H9 (cell line): Measurements from ENCODE around the gene CMSS1. TPM values are rescaled to one million over a fixed set of nuclear protein-coding genes. Genes with fewer than 3 reads are reported as not detected.

Experiments used
- DNase-seq: peaks from one replicate; pipeline ENCODE4 v3.0.0-alpha.2; 2017
- H2AFZ ChIP-seq: one replicate; pipeline ENCODE4 v1.6.1; 2013; ENCODE audit warnings: mild to moderate bottlenecking, low read length, control low read depth, moderate library complexity
- H2AK5ac ChIP-seq: 2 replicates; pipeline ENCODE4 v1.6.1; 2013; ENCODE audit warnings: low read length, control low read depth, mixed read lengths; ENCODE audit not compliant: insufficient read length
- H2BK120ac ChIP-seq: one replicate; pipeline ENCODE4 v1.6.1; 2013; ENCODE audit warnings: low read depth, mild to moderate bottlenecking, low read length, control low read depth, inconsistent platforms; ENCODE audit not compliant: poor library complexity, severe bottlenecking
- H2BK12ac ChIP-seq: 2 replicates; pipeline ENCODE4 v1.6.1; 2013; ENCODE audit warnings: low read length, control low read depth, mixed read lengths, low read depth; ENCODE audit not compliant: insufficient read length
- H2BK15ac ChIP-seq: 2 replicates; pipeline ENCODE4 v1.6.1; 2013; ENCODE audit warnings: low read depth, low read length, control low read depth
- H2BK20ac ChIP-seq: one replicate; pipeline ENCODE4 v1.6.1; 2013; ENCODE audit warnings: low read depth, mild to moderate bottlenecking, low read length, control low read depth, inconsistent platforms; ENCODE audit not compliant: poor library complexity, severe bottlenecking
- H2BK5ac ChIP-seq: 2 replicates; pipeline ENCODE4 v1.6.1; 2013; ENCODE audit warnings: low read length, control low read depth, mixed read lengths; ENCODE audit not compliant: insufficient read length
- H3K14ac ChIP-seq: 2 replicates; pipeline ENCODE4 v1.6.1; 2013; ENCODE audit warnings: low read length, control low read depth; ENCODE audit not compliant: insufficient read depth
- H3K18ac ChIP-seq: 2 replicates; pipeline ENCODE4 v1.6.1; 2013; ENCODE audit warnings: low read depth, mild to moderate bottlenecking, mixed read lengths, low read length, control low read depth; ENCODE audit not compliant: insufficient read length
- H3K23ac ChIP-seq: 2 replicates; pipeline ENCODE4 v1.6.1; 2013; ENCODE audit warnings: low read length, control low read depth, mixed read lengths, low read depth; ENCODE audit not compliant: insufficient read length
- H3K23me2 ChIP-seq: 2 replicates; pipeline ENCODE4 v1.6.1; 2013; ENCODE audit warnings: low read depth, mild to moderate bottlenecking, mixed read lengths, low read length, control low read depth; ENCODE audit not compliant: insufficient read length, poor library complexity, severe bottlenecking
- H3K27ac ChIP-seq: 2 replicates; pipeline ENCODE4 v1.5.1; 2013; ENCODE audit warnings: low read length, control low read depth, mixed read lengths, low read depth; ENCODE audit not compliant: insufficient read length
- H3K27me3 ChIP-seq: 2 replicates; pipeline ENCODE4 v1.6.1; 2013; ENCODE audit warnings: low read length, control low read depth, inconsistent platforms; ENCODE audit not compliant: insufficient read depth
- H3K4ac ChIP-seq: 2 replicates; pipeline ENCODE4 v1.6.1; 2013; ENCODE audit warnings: low read depth, mild to moderate bottlenecking, control low read depth, inconsistent platforms, low read length, moderate library complexity
- H3K4me1 ChIP-seq: 2 replicates; pipeline ENCODE4 v1.6.1; 2013; ENCODE audit warnings: low read length, control low read depth, inconsistent platforms; ENCODE audit not compliant: insufficient read depth
- H3K4me2 ChIP-seq: 2 replicates; pipeline ENCODE4 v1.6.1; 2013; ENCODE audit warnings: low read length, control low read depth, mixed read lengths; ENCODE audit not compliant: insufficient read length, insufficient read depth
- H3K56ac ChIP-seq: 2 replicates; pipeline ENCODE4 v1.6.1; 2013; ENCODE audit warnings: low read depth, mild to moderate bottlenecking, mixed read lengths, low read length, control low read depth; ENCODE audit not compliant: insufficient read length
- H3K79me1 ChIP-seq: 2 replicates; pipeline ENCODE4 v1.6.1; 2013; ENCODE audit warnings: low read depth, mild to moderate bottlenecking, moderate library complexity, low read length, control low read depth, inconsistent platforms; ENCODE audit not compliant: insufficient read depth, poor library complexity, severe bottlenecking
- H3K79me2 ChIP-seq: 2 replicates; pipeline ENCODE4 v1.6.1; 2013; ENCODE audit warnings: low read length, control low read depth, inconsistent platforms; ENCODE audit not compliant: insufficient read depth
- H3K9ac ChIP-seq: 2 replicates; pipeline ENCODE4 v1.6.1; 2013; ENCODE audit warnings: low read length, control low read depth, mixed read lengths; ENCODE audit not compliant: insufficient read length; ENCODE audit errors: extremely low read depth
- H3K9me3 ChIP-seq: one replicate; pipeline ENCODE4 v1.6.1; 2013; ENCODE audit warnings: low read depth, low read length, inconsistent platforms; ENCODE audit not compliant: control insufficient read depth
- H3T11ph ChIP-seq: one replicate; pipeline ENCODE4 v1.6.1; 2013; ENCODE audit warnings: mild to moderate bottlenecking, low read length, control low read depth, inconsistent platforms
- H4K20me1 ChIP-seq: one replicate; pipeline ENCODE4 v1.6.1; 2013; ENCODE audit not compliant: control insufficient read depth, insufficient read length, insufficient read depth
- H4K5ac ChIP-seq: 2 replicates; pipeline ENCODE4 v1.6.1; 2013; ENCODE audit warnings: low read depth, mild to moderate bottlenecking, mixed read lengths, low read length, control low read depth; ENCODE audit not compliant: insufficient read length
- H4K8ac ChIP-seq: replicated peaks from 2 replicates; pipeline ENCODE4 v1.6.1; 2013; ENCODE audit warnings: low read length, control low read depth, mixed read lengths, low read depth; ENCODE audit not compliant: insufficient read length
- H4K91ac ChIP-seq: 2 replicates; pipeline ENCODE4 v1.6.1; 2013; ENCODE audit warnings: low read depth, mild to moderate bottlenecking, moderate library complexity, mixed read lengths, low read length, control low read depth; ENCODE audit not compliant: insufficient read length
- H3K27ac Mint-ChIP-seq, 3 experiments: 2 replicates in 2 of 3; 3 replicates in 1 of 3; pipeline ENCODE4 v1.8.0; 2020 to 2021; ENCODE audit warnings: mixed read lengths in 3 of 3, mild to moderate bottlenecking in 1 of 3, moderate library complexity in 1 of 3
- H3K27me3 Mint-ChIP-seq: 2 replicates; pipeline ENCODE4 v1.8.0; 2021; ENCODE audit warnings: low read depth, mild to moderate bottlenecking, moderate library complexity, mixed read lengths
- H3K36me3 Mint-ChIP-seq, 3 experiments: 2 replicates in 2 of 3; 3 replicates in 1 of 3; pipeline ENCODE4 v1.8.0; 2020 to 2021; ENCODE audit warnings: low read depth in 3 of 3, mixed read lengths in 3 of 3; ENCODE audit not compliant: insufficient read depth in 1 of 3
- H3K4me1 Mint-ChIP-seq, 2 experiments: 2 replicates each; pipeline ENCODE4 v1.8.0; 2020; ENCODE audit warnings: mixed read lengths in 2 of 2
- H3K4me3 Mint-ChIP-seq, 2 experiments: 2 replicates in 1 of 2; 3 replicates in 1 of 2; pipeline ENCODE4 v1.8.0; 2020 to 2021; ENCODE audit warnings: mild to moderate bottlenecking in 2 of 2, mixed read lengths in 2 of 2, moderate library complexity in 1 of 2
- H3K9me3 Mint-ChIP-seq, 2 experiments: 2 replicates in 1 of 2; 3 replicates in 1 of 2; pipeline ENCODE4 v1.8.0; 2020; ENCODE audit warnings: mild to moderate bottlenecking in 2 of 2, mixed read lengths in 2 of 2, moderate library complexity in 1 of 2
- WGBS: extraction: QIAGEN DNeasy Blood & Tissue Kit; methylation state at CpG from one replicate; pipeline ENCODE4 v1.1.7; 2013; ENCODE audit warnings: missing lambda C conversion rate, low lambda C conversion rate, mixed read lengths; ENCODE audit not compliant: insufficient read length; ENCODE audit errors: extremely low coverage; 5-methylcytosine and 5-hydroxymethylcytosine counted together
- total RNA-seq: library from RNA; stranded (reverse); gene quantifications from 2 replicates; pipeline ENCODE4 v1.2.1, GENCODE V29; 2021
- TF ChIP-seq, protein P1 (sequence below): fragments of 200-600 bp; sonication (generic); conservative IDR thresholded peaks from 3 replicates; pipeline ENCODE4 v1.8.0; 2021; ENCODE audit warnings: antibody characterized with exemption, mild to moderate bottlenecking

The CMSS1 gene
- total RNA-seq, 1 experiment from 2014 or later: 61.8 TPM

DNA sequence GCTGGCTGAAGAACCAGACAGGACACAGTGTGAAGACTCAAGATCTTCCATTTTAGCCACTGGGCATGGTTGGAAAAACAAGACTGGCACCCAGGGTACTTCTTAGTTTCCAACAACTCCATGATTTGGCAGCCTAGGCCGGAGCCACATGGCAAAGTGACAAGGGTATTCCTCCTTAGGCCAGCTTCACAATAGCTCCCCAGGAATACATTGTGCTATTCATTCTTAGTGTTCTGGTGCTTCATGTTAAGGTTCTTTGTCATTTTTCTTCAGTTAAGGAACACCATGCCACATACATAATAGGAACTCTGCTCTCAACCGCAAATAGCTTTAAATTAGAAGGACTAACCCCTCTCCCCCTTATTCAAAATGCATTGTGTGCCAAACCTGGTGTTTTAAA is 304.7 kb downstream of the CMSS1 start:
- peaks cover 16 to 18% of the 10 kb centered on the region in 2 experiments for H3K4me1 Mint-ChIP-seq
- Histone ChIP-seq H3K18ac (no peak overlapping the region), H3K56ac (no peak overlapping the region), H2AK5ac (no peak overlapping the region), H3K9me3 (no peaks in the 10 kb centered on the region), H3K79me2 (no peaks in the 10 kb centered on the region), H3K4ac (no peak overlapping the region), H4K20me1 (no peaks in the 10 kb centered on the region), H2BK5ac (no peak overlapping the region), H2BK20ac (no peak overlapping the region), H3K79me1 (no peaks in the 10 kb centered on the region), H4K5ac (no peak overlapping the region), H4K8ac (no peak overlapping the region), H3K9ac (no peak overlapping the region), H2AFZ (no peak overlapping the region), H3K23me2 (no peaks in the 10 kb centered on the region), H3K4me2 (no peak overlapping the region), H3K23ac (no peak overlapping the region), H4K91ac (no peak overlapping the region), H2BK12ac (no peak overlapping the region), H3T11ph (no peak overlapping the region), H3K14ac (no peak overlapping the region), H3K27ac (no peak overlapping the region), H2BK15ac (no peak overlapping the region), H3K27me3 (no peaks in the 10 kb centered on the region), H2BK120ac (no peak overlapping the region), H3K4me1 (peaks cover 4% of the 10 kb centered on the region; the same call in 1 of the 2 replicates)
- TF ChIP-seq, protein P1, sequence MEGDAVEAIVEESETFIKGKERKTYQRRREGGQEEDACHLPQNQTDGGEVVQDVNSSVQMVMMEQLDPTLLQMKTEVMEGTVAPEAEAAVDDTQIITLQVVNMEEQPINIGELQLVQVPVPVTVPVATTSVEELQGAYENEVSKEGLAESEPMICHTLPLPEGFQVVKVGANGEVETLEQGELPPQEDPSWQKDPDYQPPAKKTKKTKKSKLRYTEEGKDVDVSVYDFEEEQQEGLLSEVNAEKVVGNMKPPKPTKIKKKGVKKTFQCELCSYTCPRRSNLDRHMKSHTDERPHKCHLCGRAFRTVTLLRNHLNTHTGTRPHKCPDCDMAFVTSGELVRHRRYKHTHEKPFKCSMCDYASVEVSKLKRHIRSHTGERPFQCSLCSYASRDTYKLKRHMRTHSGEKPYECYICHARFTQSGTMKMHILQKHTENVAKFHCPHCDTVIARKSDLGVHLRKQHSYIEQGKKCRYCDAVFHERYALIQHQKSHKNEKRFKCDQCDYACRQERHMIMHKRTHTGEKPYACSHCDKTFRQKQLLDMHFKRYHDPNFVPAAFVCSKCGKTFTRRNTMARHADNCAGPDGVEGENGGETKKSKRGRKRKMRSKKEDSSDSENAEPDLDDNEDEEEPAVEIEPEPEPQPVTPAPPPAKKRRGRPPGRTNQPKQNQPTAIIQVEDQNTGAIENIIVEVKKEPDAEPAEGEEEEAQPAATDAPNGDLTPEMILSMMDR: no peak
- no peak overlapping the region for H3K27ac Mint-ChIP-seq
- no peaks in the 10 kb centered on the region for H3K9me3 Mint-ChIP-seq
- no peaks in the 10 kb centered on the region for H3K27me3 Mint-ChIP-seq
- no peaks in the 10 kb centered on the region for H3K36me3 Mint-ChIP-seq
- no peak overlapping the region for H3K4me3 Mint-ChIP-seq
- no CpG with 5 or more reads among the region's 2 CpGs for WGBS
- no peak for DNase-seq
